Caco-2 (cell line): ENCODE measurements around the gene CCS. TPM values are rescaled to one million over a fixed set of nuclear protein-coding genes. Genes with fewer than 3 reads are reported as not detected.
A peak's percentile ranks its signal among the peaks of the same experiment; 100 is the strongest.

ENCODE experiments used
- BruUV-seq: library from RNA; stranded (reverse); fragments of 400-500 nt; replicated peaks from 2 replicates; lab custom pipeline; 2021; lab: Mats Ljungman, UMichigan
- CTCF ChIA-PET: fragments of 300-600 bp; sonication (Branson Sonifier 250); formaldehyde crosslinking; loops from one replicate; lab custom pipeline; 2022; ENCODE audit warnings: antibody characterized with exemption; lab: Charles Lee
- POLR2A ChIA-PET: fragments of 300-600 bp; sonication (Branson Sonifier 250); formaldehyde crosslinking; loops from one replicate; lab custom pipeline; 2022; ENCODE audit warnings: antibody characterized with exemption; lab: Charles Lee
- DNase-seq, 2 experiments: peaks; one replicate each; pipeline versions ENCODE4 v3.0.0 to v3.0.0-alpha.2; 2020 to 2022
- H3K27me3 ChIP-seq: replicated peaks from 2 replicates; pipeline ENCODE4 v1.6.0; 2011; ENCODE audit warnings: low read length; ENCODE audit not compliant: control insufficient read depth, insufficient read depth
- H3K36me3 ChIP-seq: 2 replicates; pipeline ENCODE4 v1.5.1; 2011; ENCODE audit warnings: low read length; ENCODE audit not compliant: control insufficient read depth, insufficient read depth
- H3K4me1 ChIP-seq: fragments of 250-450 bp; sonication (Bioruptor Pico); 2 replicates; pipeline ENCODE4 v1.5.1; 2020; ENCODE audit warnings: mild to moderate bottlenecking
- H3K4me3 ChIP-seq: 2 replicates; pipeline ENCODE4 v1.5.1; 2011; ENCODE audit warnings: low read depth, mild to moderate bottlenecking, control low read depth, low read length
- H3K9me3 ChIP-seq: fragments of 250-450 bp; sonication (Bioruptor Pico); 2 replicates; pipeline ENCODE4 v1.5.1; 2020; ENCODE audit warnings: mild to moderate bottlenecking, moderate library complexity
- H3K27ac Mint-ChIP-seq: one replicate; pipeline ENCODE4 v1.8.0; 2022; ENCODE audit warnings: mixed read lengths; ENCODE audit not compliant: unreplicated experiment
- H3K27me3 Mint-ChIP-seq: one replicate; pipeline ENCODE4 v1.8.0; 2022; ENCODE audit warnings: mixed read lengths; ENCODE audit not compliant: insufficient read depth, unreplicated experiment
- H3K36me3 Mint-ChIP-seq: one replicate; pipeline ENCODE4 v1.8.0; 2022; ENCODE audit warnings: mild to moderate bottlenecking, mixed read lengths; ENCODE audit not compliant: insufficient read depth, unreplicated experiment
- H3K4me1 Mint-ChIP-seq: one replicate; pipeline ENCODE4 v1.8.0; 2022; ENCODE audit warnings: low read depth, mixed read lengths; ENCODE audit not compliant: unreplicated experiment
- H3K4me3 Mint-ChIP-seq: one replicate; pipeline ENCODE4 v1.8.0; 2022; ENCODE audit warnings: mild to moderate bottlenecking, moderate library complexity, mixed read lengths; ENCODE audit not compliant: unreplicated experiment
- H3K9me3 Mint-ChIP-seq: one replicate; pipeline ENCODE4 v1.8.0; 2022; ENCODE audit warnings: mixed read lengths; ENCODE audit not compliant: unreplicated experiment
- intact Hi-C: fragments of 100-400 bp; cut with micrococcal nuclease; formaldehyde crosslinking; loops from one replicate; pipeline ENCODE4 v1.10.0; 2022; ENCODE audit not compliant: unreplicated experiment
- total RNA-seq: library from RNA; stranded (reverse); gene quantifications from 2 replicates; pipeline ENCODE4 v1.2.3, GENCODE V29; 2022
- TF ChIP-seq, protein P1 (sequence below), 2 experiments: fragments of 200-600 bp in 1 of 2; IDR thresholded peaks; 1 replicate in 1 of 2; 2 replicates in 1 of 2; pipeline versions ENCODE4 v1.5.1 to v1.8.0; 2011 to 2022; ENCODE audit warnings: antibody characterized with exemption in 1 of 2, control low read depth in 1 of 2, inconsistent platforms in 1 of 2, low read depth in 1 of 2, low read length in 1 of 2, mild to moderate bottlenecking in 1 of 2, moderate library complexity in 1 of 2; ENCODE audit not compliant: insufficient read depth in 1 of 2, severe bottlenecking in 1 of 2, unreplicated experiment in 1 of 2

The CCS gene
- total RNA-seq, 1 experiment from 2014 or later: 52.9 TPM

GRCh38 chr11:66546966-66547661 lies 45.9 kb upstream of the CCS start:
- H3K36me3 Mint-ChIP-seq: peaks cover 4% of the 10 kb centered on the region
- POLR2A ChIA-PET: interaction anchor here (1.5 to 1.7 kb wide), 3 partner anchors 70 to 109 kb away, joined by 3 to 31 read pairs (median 17); partner anchors contain the start of genes RBM14 and RBM4
- Histone ChIP-seq H3K27me3 (no peaks in the 10 kb centered on the region), H3K4me3 (no peak overlapping the region), H3K4me1 (peaks cover 30% of the 10 kb centered on the region), H3K36me3 (no peaks in the 10 kb centered on the region), H3K9me3 (no peaks in the 10 kb centered on the region)
- H3K4me3 Mint-ChIP-seq: no peak overlapping the region
- BruUV-seq: no TSS peak
- peaks cover 15% of the 10 kb centered on the region for H3K4me1 Mint-ChIP-seq
- H3K27me3 Mint-ChIP-seq: no peaks in the 10 kb centered on the region
- H3K9me3 Mint-ChIP-seq: no peaks in the 10 kb centered on the region
- CTCF ChIA-PET: interaction anchor here (1.1 to 2.2 kb wide), 4 partner anchors 44 to 131 kb away, joined by 3 to 31 read pairs (median 6); partner anchors contain the start of genes DPP3 and RBM4B
- TF ChIP-seq, protein P1, sequence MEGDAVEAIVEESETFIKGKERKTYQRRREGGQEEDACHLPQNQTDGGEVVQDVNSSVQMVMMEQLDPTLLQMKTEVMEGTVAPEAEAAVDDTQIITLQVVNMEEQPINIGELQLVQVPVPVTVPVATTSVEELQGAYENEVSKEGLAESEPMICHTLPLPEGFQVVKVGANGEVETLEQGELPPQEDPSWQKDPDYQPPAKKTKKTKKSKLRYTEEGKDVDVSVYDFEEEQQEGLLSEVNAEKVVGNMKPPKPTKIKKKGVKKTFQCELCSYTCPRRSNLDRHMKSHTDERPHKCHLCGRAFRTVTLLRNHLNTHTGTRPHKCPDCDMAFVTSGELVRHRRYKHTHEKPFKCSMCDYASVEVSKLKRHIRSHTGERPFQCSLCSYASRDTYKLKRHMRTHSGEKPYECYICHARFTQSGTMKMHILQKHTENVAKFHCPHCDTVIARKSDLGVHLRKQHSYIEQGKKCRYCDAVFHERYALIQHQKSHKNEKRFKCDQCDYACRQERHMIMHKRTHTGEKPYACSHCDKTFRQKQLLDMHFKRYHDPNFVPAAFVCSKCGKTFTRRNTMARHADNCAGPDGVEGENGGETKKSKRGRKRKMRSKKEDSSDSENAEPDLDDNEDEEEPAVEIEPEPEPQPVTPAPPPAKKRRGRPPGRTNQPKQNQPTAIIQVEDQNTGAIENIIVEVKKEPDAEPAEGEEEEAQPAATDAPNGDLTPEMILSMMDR (IDR thresholded peaks at IDR 0.05; ENCODE audit: insufficient read depth in 1 of 2, low read depth in 1 of 2, low read length in 1 of 2, severe bottlenecking in 1 of 2, unreplicated experiment in 1 of 2): no peak
- peak; percentile 26 to 44 for DNase-seq
- no peak overlapping the region for H3K27ac Mint-ChIP-seq
- intact Hi-C loops: loop anchor here (1.0 to 5.0 kb wide), 4 partner anchors 45 to 130 kb away; partner anchors contain the start of genes CCDC87, CCS, DPP3 and RBM14

- Histone ChIP-seq H3K9me3 (no peaks in the 10 kb centered on the region), H3K27me3 (no peaks in the 10 kb centered on the region), H3K36me3 (no peaks in the 10 kb centered on the region), H3K4me3 (no peak overlapping the region), H3K4me1 (peaks cover 30% of the 10 kb centered on the region)
- Mint-ChIP-seq H3K27ac (no peak overlapping the region), H3K9me3 (no peaks in the 10 kb centered on the region), H3K27me3 (no peaks in the 10 kb centered on the region), H3K36me3 (no peaks in the 10 kb centered on the region), H3K4me1 (peaks cover 15% of the 10 kb centered on the region), H3K4me3 (no peak overlapping the region)
- intact Hi-C loops: loop anchor here (5.0 kb wide), 2 partner anchors 45 to 70 kb away; partner anchors contain the start of genes CCDC87, CCS and RBM14
- DNase-seq: peak in 1 of 2 experiments; percentile 50
- BruUV-seq: no TSS peak
- ChIA-PET CTCF (no interaction called here), POLR2A (no interaction called here)
- TF ChIP-seq, protein P1 (IDR thresholded peaks at IDR 0.05; ENCODE audit: insufficient read depth in 1 of 2, low read depth in 1 of 2, low read length in 1 of 2, severe bottlenecking in 1 of 2, unreplicated experiment in 1 of 2): no peak
Observed at GRCh38 chr11:66547662-66548009, 45.3 kb upstream of the CCS start.

DNA sequence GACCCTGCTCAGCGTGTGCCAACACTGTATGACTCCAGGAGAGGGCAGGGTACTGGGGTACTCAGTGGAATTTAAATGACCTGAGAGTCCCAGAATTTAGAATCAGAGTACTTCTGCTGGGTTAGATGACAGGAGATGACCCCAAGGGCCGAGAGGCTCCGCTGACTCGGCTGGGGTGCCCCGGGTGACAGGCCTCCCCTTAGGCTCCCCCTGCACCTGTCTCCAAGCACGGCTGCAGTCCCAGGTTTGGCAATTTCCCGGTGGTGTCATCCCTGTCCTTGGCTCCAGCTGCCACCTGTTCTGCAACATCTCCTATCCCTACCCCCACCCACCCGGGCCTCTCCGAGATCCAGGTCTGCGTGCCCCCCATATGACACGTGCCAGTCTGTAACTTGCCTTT lies 44.9 kb upstream of the CCS start:
- Mint-ChIP-seq H3K27me3 (no peaks in the 10 kb centered on the region), H3K4me1 (peaks cover 15% of the 10 kb centered on the region), H3K36me3 (no peaks in the 10 kb centered on the region), H3K4me3 (no peak overlapping the region), H3K9me3 (no peaks in the 10 kb centered on the region), H3K27ac (no peak overlapping the region)
- H3K27me3 ChIP-seq: no peaks in the 10 kb centered on the region
- H3K4me1 ChIP-seq: peaks cover 30% of the 10 kb centered on the region
- H3K9me3 ChIP-seq: no peaks in the 10 kb centered on the region
- no TSS peak for BruUV-seq
- TF ChIP-seq, protein P1 (IDR thresholded peaks at IDR 0.05; ENCODE audit: insufficient read depth in 1 of 2, low read depth in 1 of 2, low read length in 1 of 2, severe bottlenecking in 1 of 2, unreplicated experiment in 1 of 2): no peak
- intact Hi-C loops: loop anchor here (5.0 kb wide), 2 partner anchors 44 to 69 kb away; partner anchors contain the start of genes CCDC87, CCS and RBM14
- CTCF ChIA-PET: no interaction called here
- H3K36me3 ChIP-seq: no peaks in the 10 kb centered on the region
- POLR2A ChIA-PET: no interaction called here
- DNase-seq: peak in 1 of 2 experiments; percentile 39
- no peak overlapping the region for H3K4me3 ChIP-seq
